Thoracic aorta (tissue), 2 donors: ENCODE measurements around the gene MYH15. TPM values are rescaled to one million over a fixed set of nuclear protein-coding genes. Genes with fewer than 3 reads are reported as not detected.

Source experiments
- ATAC-seq: fragments of 150-250 bp; one replicate; pipeline ENCODE4 v1.8.0; 2017; ENCODE audit warnings: low read depth; ENCODE audit not compliant: insufficient number of reproducible peaks, low FRiP score
- DNase-seq: peaks from one replicate; pipeline ENCODE4 v3.0.0-alpha.2; 2020; ENCODE audit warnings: low spot score
- H3K27ac ChIP-seq, 2 donors: fragments of 200-600 bp; sonication (generic); 1 replicate in 1 of 2; 2 replicates in 1 of 2; pipeline ENCODE4 v1.5.1; 2016; ENCODE audit warnings: mild to moderate bottlenecking in 2 of 2, moderate library complexity in 2 of 2
- H3K27me3 ChIP-seq: fragments of 200-600 bp; sonication (generic); replicated peaks from 2 replicates; pipeline ENCODE4 v1.6.0; 2016; ENCODE audit warnings: mild to moderate bottlenecking; ENCODE audit not compliant: insufficient read depth
- H3K36me3 ChIP-seq: fragments of 200-600 bp; sonication (generic); one replicate; pipeline ENCODE4 v1.5.1; 2016
- H3K4me1 ChIP-seq, 2 donors: fragments of 200-600 bp; sonication (generic); 1 replicate in 1 of 2; 2 replicates in 1 of 2; pipeline versions ENCODE4 v1.5.1 to v1.6.0; 2016; ENCODE audit warnings: low read depth in 2 of 2, mild to moderate bottlenecking in 1 of 2; ENCODE audit not compliant: control insufficient read depth in 1 of 2
- H3K4me3 ChIP-seq: fragments of 200-600 bp; sonication (generic); 2 replicates; pipeline ENCODE4 v1.5.1; 2016; ENCODE audit warnings: mild to moderate bottlenecking
- H3K9me3 ChIP-seq: fragments of 200-600 bp; sonication (generic); 2 replicates; pipeline ENCODE4 v1.5.1; 2016
- CTCF ChIP-seq: fragments of 200-600 bp; sonication (generic); IDR thresholded peaks from one replicate; pipeline ENCODE4 v1.5.1; 2019; ENCODE audit warnings: antibody characterized with exemption
- total RNA-seq, 2 donors: library from RNA; depleted of rRNA; stranded (reverse); fragments of >200 nt; gene quantifications; one replicate each; pipeline versions ENCODE4 v1.1.0 to v1.2.3, GENCODE V29; 2016

The MYH15 gene
- total RNA-seq, 2 donors from 2014 or later, result 0.14 TPM; not detected in 1

GRCh38 chr3:108331792-108332191 lies 178.6 kb downstream of the MYH15 start:
- Histone ChIP-seq H3K4me1 (peaks cover 0 to 16% of the 10 kb centered on the region in 2 donors), H3K4me3 (no peak overlapping the region), H3K27me3 (no peaks in the 10 kb centered on the region), H3K36me3 (no peaks in the 10 kb centered on the region), H3K9me3 (no peaks in the 10 kb centered on the region), H3K27ac (no peak overlapping the region)
- ATAC-seq, result no peak
- DNase-seq, result no peak
- no peak for TF ChIP-seq CTCF

Other genes with a start within 250 kb of the MYH15 start
- not detected for gene HHLA2, start 214.0 kb downstream of the MYH15 start, total RNA-seq
- 1 to 10 TPM; 1.6 to 5.9 TPM for gene CIP2A, start 78.8 kb upstream of the MYH15 start, total RNA-seq
- gene DZIP3, start 79.1 kb upstream of the MYH15 start, total RNA-seq, result 10 to 100 TPM in 1 of 2 donors, 1 to 10 TPM in 1; 9.3 to 10.2 TPM
- not detected for gene RETNLB, start 246.8 kb upstream of the MYH15 start, total RNA-seq